MM.1S (cell line): ENCODE results near the gene DBN1.
"Not testable (repeated sequence)": the region's sequence is repeated elsewhere in the genome, so short reads cannot be mapped to it uniquely, and the experiment has no call there.

Experiments
- DNase-seq: peaks from one replicate; pipeline ENCODE4 v3.0.0-alpha.2; 2015
- H2AFZ ChIP-seq: fragments of 300-600 bp; sonication (generic); 2 replicates; pipeline ENCODE4 v1.6.0; 2016; ENCODE audit warnings: antibody characterized with exemption, low read length
- H3F3A ChIP-seq: fragments of 300-600 bp; sonication (generic); 2 replicates; pipeline ENCODE4 v1.6.1; 2016; ENCODE audit warnings: mild to moderate bottlenecking, antibody characterized with exemption, low read length, moderate library complexity, mixed read lengths; ENCODE audit not compliant: insufficient read depth
- H3K27ac ChIP-seq: fragments of 300-600 bp; sonication (generic); 2 replicates; pipeline ENCODE4 v1.5.1; 2016; ENCODE audit warnings: mild to moderate bottlenecking, low read length
- H3K27me3 ChIP-seq: fragments of 300-600 bp; sonication (generic); replicated peaks from 2 replicates; pipeline ENCODE4 v1.6.0; 2016; ENCODE audit warnings: low read length; ENCODE audit not compliant: insufficient read depth
- H3K36me3 ChIP-seq: fragments of 300-600 bp; sonication (generic); replicated peaks from 2 replicates; pipeline ENCODE4 v1.6.1; 2016; ENCODE audit warnings: mild to moderate bottlenecking, low read length, mixed read lengths; ENCODE audit not compliant: insufficient read depth
- H3K4me1 ChIP-seq: fragments of 300-600 bp; sonication (generic); 2 replicates; pipeline ENCODE4 v1.6.1; 2016; ENCODE audit warnings: low read length, mixed read lengths
- H3K4me2 ChIP-seq: fragments of 300-600 bp; sonication (generic); 2 replicates; pipeline ENCODE4 v1.6.0; 2016; ENCODE audit warnings: low read depth, low read length
- H3K4me3 ChIP-seq: fragments of 300-600 bp; sonication (generic); 2 replicates; pipeline ENCODE4 v1.5.1; 2016; ENCODE audit warnings: low read length, mixed read lengths
- H3K79me2 ChIP-seq: fragments of 300-600 bp; sonication (generic); 2 replicates; pipeline ENCODE4 v1.6.1; 2016; ENCODE audit warnings: mixed run types, low read length, mixed read lengths
- H3K9ac ChIP-seq: fragments of 300-600 bp; sonication (generic); 2 replicates; pipeline ENCODE4 v1.6.1; 2016; ENCODE audit warnings: low read length, mixed read lengths
- H3K9me2 ChIP-seq: fragments of 300-600 bp; sonication (generic); replicated peaks from 2 replicates; pipeline ENCODE4 v1.6.1; 2016; ENCODE audit warnings: mild to moderate bottlenecking, low read length, mixed read lengths; ENCODE audit not compliant: insufficient read depth
- H3K9me3 ChIP-seq: fragments of 300-600 bp; sonication (generic); replicated peaks from 2 replicates; pipeline ENCODE4 v1.6.1; 2016; ENCODE audit warnings: mild to moderate bottlenecking, low read length, mixed read lengths; ENCODE audit not compliant: insufficient read depth
- H4K20me1 ChIP-seq: fragments of 300-600 bp; sonication (generic); 2 replicates; pipeline ENCODE4 v1.6.1; 2016; ENCODE audit warnings: mild to moderate bottlenecking, low read length, moderate library complexity, mixed read lengths; ENCODE audit not compliant: insufficient read depth
- EZH2 ChIP-seq: fragments of 300-600 bp; sonication (generic); optimal IDR thresholded peaks from 2 replicates; pipeline ENCODE3; 2017; ENCODE audit warnings: low read depth, mild to moderate bottlenecking, antibody characterized with exemption, low read length, mixed read lengths
- EZH2phosphoT487 ChIP-seq: fragments of 300-600 bp; sonication (generic); IDR thresholded peaks from 2 replicates; pipeline ENCODE4 v1.6.1; 2018; ENCODE audit warnings: antibody characterized with exemption, low read length
- TF ChIP-seq, protein P1 (sequence below): fragments of 300-600 bp; sonication (generic); IDR thresholded peaks from 2 replicates; pipeline ENCODE4 v1.5.1; 2016; ENCODE audit warnings: antibody characterized with exemption, low read length, mixed read lengths

DBN1 gene

GRCh38 chr5:177421062-177421798 is 52.2 kb downstream of the DBN1 start:
- Histone ChIP-seq H3K4me2 (no peak overlapping the region), H2AFZ (no peak overlapping the region), H3K27ac (no peak overlapping the region), H3K9ac (no peak overlapping the region), H3K9me2 (no peaks in the 10 kb centered on the region), H3K27me3 (no peaks in the 10 kb centered on the region), H3F3A (peaks cover 6% of the 10 kb centered on the region; the same call in 1 of the 2 replicates), H3K9me3 (no peaks in the 10 kb centered on the region), H3K36me3 (no peaks in the 10 kb centered on the region), H4K20me1 (no peaks in the 10 kb centered on the region), H3K4me1 (peaks cover 7% of the 10 kb centered on the region), H3K4me3 (no peak overlapping the region), H3K79me2 (no peaks in the 10 kb centered on the region)
- TF ChIP-seq, protein P1, sequence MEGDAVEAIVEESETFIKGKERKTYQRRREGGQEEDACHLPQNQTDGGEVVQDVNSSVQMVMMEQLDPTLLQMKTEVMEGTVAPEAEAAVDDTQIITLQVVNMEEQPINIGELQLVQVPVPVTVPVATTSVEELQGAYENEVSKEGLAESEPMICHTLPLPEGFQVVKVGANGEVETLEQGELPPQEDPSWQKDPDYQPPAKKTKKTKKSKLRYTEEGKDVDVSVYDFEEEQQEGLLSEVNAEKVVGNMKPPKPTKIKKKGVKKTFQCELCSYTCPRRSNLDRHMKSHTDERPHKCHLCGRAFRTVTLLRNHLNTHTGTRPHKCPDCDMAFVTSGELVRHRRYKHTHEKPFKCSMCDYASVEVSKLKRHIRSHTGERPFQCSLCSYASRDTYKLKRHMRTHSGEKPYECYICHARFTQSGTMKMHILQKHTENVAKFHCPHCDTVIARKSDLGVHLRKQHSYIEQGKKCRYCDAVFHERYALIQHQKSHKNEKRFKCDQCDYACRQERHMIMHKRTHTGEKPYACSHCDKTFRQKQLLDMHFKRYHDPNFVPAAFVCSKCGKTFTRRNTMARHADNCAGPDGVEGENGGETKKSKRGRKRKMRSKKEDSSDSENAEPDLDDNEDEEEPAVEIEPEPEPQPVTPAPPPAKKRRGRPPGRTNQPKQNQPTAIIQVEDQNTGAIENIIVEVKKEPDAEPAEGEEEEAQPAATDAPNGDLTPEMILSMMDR: no peak
- TF ChIP-seq EZH2phosphoT487: no peak
- TF ChIP-seq EZH2: no peak
- DNase-seq: no peak

DNA sequence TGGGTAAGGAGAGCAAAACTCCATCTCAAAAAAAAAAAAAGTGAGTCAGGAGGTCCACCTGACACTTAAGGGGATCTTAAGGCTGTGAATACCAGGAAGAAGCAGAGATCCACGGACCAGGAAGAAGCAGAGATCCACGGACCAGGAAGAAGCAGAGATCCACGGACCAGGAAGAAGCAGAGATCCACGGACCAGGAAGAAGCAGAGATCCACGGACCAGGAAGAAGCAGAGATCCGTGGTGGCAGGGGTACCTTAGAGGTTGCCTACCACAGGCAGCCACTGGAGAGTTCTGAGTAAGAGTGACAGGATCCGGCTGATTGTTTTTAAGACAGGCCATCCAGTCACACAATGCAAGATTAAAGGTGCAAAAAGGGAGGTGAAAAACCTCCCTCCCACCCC is 53.0 kb downstream of the DBN1 start:
- not testable (repeated sequence) for H3K36me3 ChIP-seq, H3K79me2 ChIP-seq, H3K9ac ChIP-seq, H3F3A ChIP-seq, H3K9me2 ChIP-seq, H3K9me3 ChIP-seq, H4K20me1 ChIP-seq, DNase-seq, H3K4me1 ChIP-seq, H2AFZ ChIP-seq, H3K4me3 ChIP-seq, H3K4me2 ChIP-seq, H3K27me3 ChIP-seq, H3K27ac ChIP-seq

DNA sequence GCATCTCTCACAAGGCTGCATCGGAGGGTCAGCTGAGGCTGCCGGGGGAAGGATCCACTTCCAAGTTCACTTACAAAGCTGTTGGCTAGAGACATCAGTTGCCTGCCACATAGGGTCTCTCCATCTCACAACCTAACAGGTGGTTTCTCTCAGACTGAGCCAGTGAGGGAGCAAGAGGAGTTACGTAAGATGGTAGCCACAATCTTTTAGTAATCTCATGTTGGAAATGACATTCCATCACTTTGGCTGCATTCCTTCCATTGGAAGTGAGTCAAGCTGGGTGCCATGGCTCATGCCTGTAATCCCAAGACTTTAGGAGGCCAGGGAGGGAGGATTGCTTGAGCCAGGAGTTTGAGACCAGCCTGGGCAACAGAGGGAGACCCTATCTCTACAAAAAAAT is 54.4 kb downstream of the DBN1 start:
- no peaks in the 10 kb centered on the region for H3K9me3 ChIP-seq
- no peaks in the 10 kb centered on the region for H4K20me1 ChIP-seq
- no peaks in the 10 kb centered on the region for H3K36me3 ChIP-seq
- H3K9ac ChIP-seq: no peak overlapping the region
- no peak overlapping the region for H3K4me2 ChIP-seq
- H3K79me2 ChIP-seq: no peaks in the 10 kb centered on the region
- no peaks in the 10 kb centered on the region for H3F3A ChIP-seq
- peaks cover under 1% of the 10 kb centered on the region; the same call in 1 of the 2 replicates for H3K4me1 ChIP-seq
- TF ChIP-seq, protein P1: no peak
- TF ChIP-seq EZH2: no peak
- no peak for TF ChIP-seq EZH2phosphoT487
- no peak overlapping the region for H2AFZ ChIP-seq
- no peak overlapping the region for H3K4me3 ChIP-seq
- no peak overlapping the region for H3K27ac ChIP-seq
- DNase-seq: no peak
- no peaks in the 10 kb centered on the region for H3K27me3 ChIP-seq
- H3K9me2 ChIP-seq: no peaks in the 10 kb centered on the region

DNA sequence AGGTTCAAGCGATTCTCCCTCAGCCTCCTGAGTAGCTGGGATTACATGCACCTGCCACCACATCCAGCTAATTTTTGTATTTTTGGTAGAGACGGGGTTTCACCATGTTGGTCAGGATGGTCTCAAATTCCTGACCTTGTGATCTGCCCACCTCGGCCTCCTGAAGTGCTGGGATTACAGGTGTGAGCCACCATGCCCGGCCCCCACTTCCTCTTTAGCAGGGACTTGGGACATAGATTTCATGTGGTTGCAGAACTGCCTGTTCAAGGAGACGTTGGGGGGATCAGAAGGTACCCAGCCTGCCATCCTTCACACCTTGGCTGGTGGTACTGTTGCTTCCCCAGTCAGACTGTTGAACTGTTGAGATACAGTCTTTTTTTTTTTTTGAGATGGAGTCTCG is 56.4 kb downstream of the DBN1 start:
- H3K4me1 ChIP-seq: peaks cover 17% of the 10 kb centered on the region
- H3K36me3 ChIP-seq, H2AFZ ChIP-seq, H3K9me3 ChIP-seq, DNase-seq, H3K4me3 ChIP-seq, H4K20me1 ChIP-seq, H3K9ac ChIP-seq, H3K4me2 ChIP-seq, H3K27me3 ChIP-seq, H3K79me2 ChIP-seq, H3K27ac ChIP-seq, H3K9me2 ChIP-seq: not testable (repeated sequence)
- peaks cover 17% of the 10 kb centered on the region for H3F3A ChIP-seq
